ENCODE data around the gene IGFBP4.

DNA sequence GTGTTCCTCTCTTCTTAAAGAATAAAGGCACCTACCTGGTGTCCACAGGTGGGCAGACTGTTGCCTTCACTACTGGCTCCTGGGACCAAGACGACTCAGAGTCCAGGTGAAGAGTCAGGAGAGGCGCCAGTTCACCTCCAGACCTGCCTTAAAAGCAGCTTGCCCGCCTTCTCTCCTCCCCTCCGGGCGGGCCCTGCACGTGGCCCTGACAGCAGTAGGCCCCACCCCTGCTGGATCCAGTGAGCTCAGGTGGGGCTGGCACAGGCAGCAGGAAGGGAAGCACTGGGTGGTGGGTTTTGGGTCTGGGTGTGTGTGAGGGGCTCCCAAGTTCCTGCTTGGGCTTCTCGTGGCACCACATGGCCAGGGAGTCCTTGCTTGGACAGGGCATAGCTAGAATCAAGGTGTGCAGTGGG lies 58.3 kb downstream of the IGFBP4 start, which contains the start of gene TNS4:
- TF ChIP-seq, protein P1, sequence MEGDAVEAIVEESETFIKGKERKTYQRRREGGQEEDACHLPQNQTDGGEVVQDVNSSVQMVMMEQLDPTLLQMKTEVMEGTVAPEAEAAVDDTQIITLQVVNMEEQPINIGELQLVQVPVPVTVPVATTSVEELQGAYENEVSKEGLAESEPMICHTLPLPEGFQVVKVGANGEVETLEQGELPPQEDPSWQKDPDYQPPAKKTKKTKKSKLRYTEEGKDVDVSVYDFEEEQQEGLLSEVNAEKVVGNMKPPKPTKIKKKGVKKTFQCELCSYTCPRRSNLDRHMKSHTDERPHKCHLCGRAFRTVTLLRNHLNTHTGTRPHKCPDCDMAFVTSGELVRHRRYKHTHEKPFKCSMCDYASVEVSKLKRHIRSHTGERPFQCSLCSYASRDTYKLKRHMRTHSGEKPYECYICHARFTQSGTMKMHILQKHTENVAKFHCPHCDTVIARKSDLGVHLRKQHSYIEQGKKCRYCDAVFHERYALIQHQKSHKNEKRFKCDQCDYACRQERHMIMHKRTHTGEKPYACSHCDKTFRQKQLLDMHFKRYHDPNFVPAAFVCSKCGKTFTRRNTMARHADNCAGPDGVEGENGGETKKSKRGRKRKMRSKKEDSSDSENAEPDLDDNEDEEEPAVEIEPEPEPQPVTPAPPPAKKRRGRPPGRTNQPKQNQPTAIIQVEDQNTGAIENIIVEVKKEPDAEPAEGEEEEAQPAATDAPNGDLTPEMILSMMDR (IDR thresholded peaks at IDR 0.05): no peak
- no peak for TF ChIP-seq POLR2AphosphoS5 (IDR thresholded peaks at IDR 0.05)
